Suprapubic skin (tissue), 3 donors: ENCODE data around the gene ATF7.

ENCODE experiments used
- CTCF ChIP-seq, 2 donors: fragments of 200-600 bp in 1 of 2; fragments of 450-650 bp in 1 of 2; sonication (generic) in 1 of 2; IDR thresholded peaks; one replicate each; pipeline ENCODE4 v1.5.1; 2016 to 2019; ENCODE audit warnings: antibody characterized with exemption in 2 of 2, mild to moderate bottlenecking in 1 of 2, moderate library complexity in 1 of 2
- POLR2A ChIP-seq, 2 donors: fragments of 450-650 bp; IDR thresholded peaks; one replicate each; pipeline ENCODE4 v1.6.1; 2017; ENCODE audit warnings: antibody characterized with exemption in 2 of 2, mild to moderate bottlenecking in 2 of 2, moderate library complexity in 2 of 2

GRCh38 chr12:53623548-53624385, 2.4 kb downstream of the ATF7 start:
- TF ChIP-seq CTCF (IDR thresholded peaks at IDR 0.05) (no peak), POLR2A (IDR thresholded peaks at IDR 0.05) (no peak)
